Stomach (tissue), 4 donors: Measurements from ENCODE around the gene RIMS3.

Source experiments
- CTCF ChIP-seq, 7 experiments: fragments of 450-650 bp in 4 of 7; fragments of 200-600 bp in 3 of 7; sonication (generic) in 3 of 7; IDR thresholded peaks; one replicate each; pipeline ENCODE4 v1.5.1; 2016 to 2019; ENCODE audit warnings: antibody characterized with exemption in 7 of 7, control low read depth in 2 of 7, mild to moderate bottlenecking in 1 of 7
- POLR2A ChIP-seq, 4 donors: fragments of 450-650 bp; IDR thresholded peaks; one replicate each; pipeline ENCODE4 v1.6.1; 2016; ENCODE audit warnings: antibody characterized with exemption in 4 of 4, control low read depth in 2 of 4, mild to moderate bottlenecking in 1 of 4, moderate library complexity in 1 of 4
- POLR2AphosphoS5 ChIP-seq, 3 donors: sonication (generic); formaldehyde crosslinking; IDR thresholded peaks; one replicate each; pipeline ENCODE4 v1.6.1; 2016; ENCODE audit warnings: antibody characterized with exemption in 3 of 3

- no peak for TF ChIP-seq POLR2A (IDR thresholded peaks at IDR 0.05)
- TF ChIP-seq CTCF (IDR thresholded peaks at IDR 0.05): no peak
- no peak for TF ChIP-seq POLR2AphosphoS5 (IDR thresholded peaks at IDR 0.05)
Measured at GRCh38 chr1:40636777-40637176, 28.7 kb downstream of the RIMS3 start.
